Heart right ventricle (tissue), 16 donors: ENCODE measurements around the gene NAT14. TPM values are rescaled to one million over a fixed set of nuclear protein-coding genes. Genes with fewer than 3 reads are reported as not detected.

Experiments used
- ATAC-seq, 8 donors: fragments of 200-7000 bp; cut with Tn5 transposase; one replicate each; pipeline ENCODE4 v1.9.1; 2020; ENCODE audit warnings: mild to moderate bottlenecking in 8 of 8, moderate library complexity in 8 of 8, moderate number of reproducible peaks in 1 of 8
- DNase-seq, 2 donors: peaks; one replicate each; pipeline ENCODE4 v3.0.0-alpha.2; 2020
- H3K27ac ChIP-seq, 10 donors: fragments of 200-600 bp; sonication (generic) in 2 of 10; one replicate each; pipeline versions ENCODE4 v1.5.0 to v1.8.0; 2020 to 2022; ENCODE audit warnings: mild to moderate bottlenecking in 3 of 10
- H3K27me3 ChIP-seq, 7 donors: fragments of 200-600 bp; one replicate each; pipeline ENCODE4 v1.8.0; 2021 to 2022; ENCODE audit warnings: mild to moderate bottlenecking in 2 of 7
- H3K36me3 ChIP-seq, 9 donors: fragments of 200-600 bp; sonication (generic) in 1 of 9; one replicate each; pipeline versions ENCODE4 v1.5.0 to v1.8.0; 2020 to 2022; ENCODE audit warnings: mild to moderate bottlenecking in 2 of 9
- H3K4me1 ChIP-seq, 9 donors: fragments of 200-600 bp; sonication (generic) in 1 of 9; one replicate each; pipeline versions ENCODE4 v1.5.0 to v1.8.0; 2020 to 2022; ENCODE audit warnings: mild to moderate bottlenecking in 4 of 9
- H3K4me3 ChIP-seq, 10 donors: fragments of 200-600 bp; sonication (generic) in 2 of 10; one replicate each; pipeline versions ENCODE4 v1.5.0 to v1.8.0; 2020 to 2022; ENCODE audit warnings: mild to moderate bottlenecking in 7 of 10, moderate library complexity in 2 of 10
- H3K9me3 ChIP-seq, 11 donors: fragments of 200-600 bp in 10 of 11; sonication (generic) in 2 of 11; one replicate each; pipeline versions ENCODE4 v1.5.0 to v1.8.0; 2013 to 2022; ENCODE audit warnings: mild to moderate bottlenecking in 2 of 11, control low read depth in 1 of 11, moderate library complexity in 1 of 11
- CTCF ChIP-seq, 9 donors: fragments of 200-600 bp; sonication (generic) in 2 of 9; IDR thresholded peaks; one replicate each; pipeline versions ENCODE4 v1.5.0 to v1.8.0; 2021 to 2022; ENCODE audit warnings: antibody characterized with exemption in 9 of 9, mild to moderate bottlenecking in 5 of 9, moderate library complexity in 1 of 9
- WGBS, 2 donors: extraction: QIAGEN DNeasy Blood & Tissue Kit; methylation state at CpG; one replicate each; pipeline ENCODE4 v1.1.7; 2013; ENCODE audit warnings: inconsistent platforms in 1 of 2; 5-methylcytosine and 5-hydroxymethylcytosine counted together
- intact Hi-C, 10 donors: fragments of 100-400 bp; cut with DNase I; formaldehyde crosslinking; loops; one replicate each; pipeline versions ENCODE4 v1.11.1 to v1.14.2; 2022
- polyA plus RNA-seq, 2 donors: library from polyadenylated mRNA; stranded (reverse); fragments of 200-250 nt; gene quantifications; one replicate each; pipeline ENCODE4 v1.2.3, GENCODE V29; 2013
- total RNA-seq, 10 donors: library from RNA; stranded (reverse); fragmentation: NEBNext Ultra II Directional in 3 of 10; extraction: Animal tissue kit (Norgen Biotek cat#: 25700) in 3 of 10; gene quantifications; one replicate each; pipeline versions ENCODE4 v1.2.1 to v1.2.4, GENCODE V29; 2021 to 2023
- donor health status: Arrhythmogenic right ventricular cardiomyopathy.
- donor health status: ischemic (EF 13 %, LVEDD 7.1; RV severe dilation, severe dysfunction).
- donor health status: healthy with polysubstance abuse.
- donor health status: DM: no; HTN: yes; CAD: no.
- donor health status: DM: no; HTN: no; CAD: no.
- donor health status: ischemic (EF 25% LVEDD 6.9; RV normal size, moderate dysfunction).
- donor health status: ischemic (EF 25% LVEDD 5.7; RV mildly dilated, moderate dysfunction).
- donor health status: healthy.
- donor health status: DM: yes; HTN: yes; CAD: no.
- donor health status: Ischemic cardiomyopathy.
- donor health status: ischemic (EF 35%, LVEDD 5.7; RV mildly dilated, moderate dysfunction).
- donor health status: nonischemic (EF 11% LVEDD 7.7; RV severe dilation, severe dysfunction).
- donor health status: DM: yes; HTN: yes; CAD: no.
- donor health status: PGD.
- donor health status: ischemic (EF 29% LVEDD 5.4; RV normal size, mild dysfunction).
- donor health status: nonischemic (EF 23%, LVEDD 6.1; RV moderate dilation, normal function).

The NAT14 gene
- total and polyA plus RNA-seq, 12 donors, result 5.8 to 16.4 (median 7.0) TPM

- no peaks in the 10 kb centered on the region for H3K9me3 ChIP-seq
- WGBS, 2 donors, result 59 to 63% methylated on average over 16 of the region's 16 CpGs
- peaks cover 3 to 23% (median 19%) of the 10 kb centered on the region in 9 donors for H3K4me1 ChIP-seq
- no peak for DNase-seq
- H3K27me3 ChIP-seq, result no peaks in the 10 kb centered on the region
- TF ChIP-seq CTCF (IDR thresholded peaks at IDR 0.05), result no peak
- H3K27ac ChIP-seq, result no peak overlapping the region
- no peak for ATAC-seq
- intact Hi-C loops, result no loop called here
- H3K36me3 ChIP-seq, result no peaks in the 10 kb centered on the region
- no peak overlapping the region for H3K4me3 ChIP-seq
Measured at GRCh38 chr19:55473225-55474012, 11.6 kb upstream of the NAT14 start.

- intact Hi-C loops, result no loop called here
- no peaks in the 10 kb centered on the region for H3K36me3 ChIP-seq
- H3K4me1 ChIP-seq, result peaks cover 3 to 34% (median 19%) of the 10 kb centered on the region in 9 donors
- peak overlapping the region in 1 of 10 donors; percentile 94 for H3K27ac ChIP-seq
- no peak for ATAC-seq
- TF ChIP-seq CTCF (IDR thresholded peaks at IDR 0.05), result no peak
- no peaks in the 10 kb centered on the region for H3K9me3 ChIP-seq
- 92% methylated on average over 19 of the region's 19 CpGs for WGBS, 2 donors
- no peak for DNase-seq
- no peak overlapping the region for H3K4me3 ChIP-seq
- H3K27me3 ChIP-seq, result no peaks in the 10 kb centered on the region
Measured at GRCh38 chr19:55474269-55475265, 10.4 kb upstream of the NAT14 start.

GRCh38 chr19:55476100-55476775, 8.8 kb upstream of the NAT14 start, which contains the start of gene ZNF628:
TSS of gene ZNF628 (plus strand) at chr19:55476617. CDS start at chr19:55479911, 3,294 bp downstream.
- Histone ChIP-seq H3K4me1 (peaks cover 3 to 38% (median 19%) of the 10 kb centered on the region in 9 donors), H3K4me3 (peak within 1 kb of the TSS; percentile 39 to 71 (median 66)), H3K27me3 (no peaks in the 10 kb centered on the region), H3K27ac (peak within 1 kb of the TSS; percentile 80 to 98 (median 92)), H3K36me3 (peaks cover 0 to 4% (median 0%) of the 10 kb centered on the region in 9 donors), H3K9me3 (no peaks in the 10 kb centered on the region)
- DNase-seq, result peak; percentile 99
- intact Hi-C loops, result no loop called here
- TF ChIP-seq CTCF (IDR thresholded peaks at IDR 0.05), result no peak
- WGBS, 2 donors, result 1% methylated on average over 53 to 61 of the region's 61 CpGs
- peak; percentile 96 to 98 (median 97) for ATAC-seq
